ENCODE results near the gene IRS2.
"Not testable (repeated sequence)": the region's sequence is repeated elsewhere in the genome, so short reads cannot be mapped to it uniquely, and the experiment has no call there.

IRS2 gene, protein sequence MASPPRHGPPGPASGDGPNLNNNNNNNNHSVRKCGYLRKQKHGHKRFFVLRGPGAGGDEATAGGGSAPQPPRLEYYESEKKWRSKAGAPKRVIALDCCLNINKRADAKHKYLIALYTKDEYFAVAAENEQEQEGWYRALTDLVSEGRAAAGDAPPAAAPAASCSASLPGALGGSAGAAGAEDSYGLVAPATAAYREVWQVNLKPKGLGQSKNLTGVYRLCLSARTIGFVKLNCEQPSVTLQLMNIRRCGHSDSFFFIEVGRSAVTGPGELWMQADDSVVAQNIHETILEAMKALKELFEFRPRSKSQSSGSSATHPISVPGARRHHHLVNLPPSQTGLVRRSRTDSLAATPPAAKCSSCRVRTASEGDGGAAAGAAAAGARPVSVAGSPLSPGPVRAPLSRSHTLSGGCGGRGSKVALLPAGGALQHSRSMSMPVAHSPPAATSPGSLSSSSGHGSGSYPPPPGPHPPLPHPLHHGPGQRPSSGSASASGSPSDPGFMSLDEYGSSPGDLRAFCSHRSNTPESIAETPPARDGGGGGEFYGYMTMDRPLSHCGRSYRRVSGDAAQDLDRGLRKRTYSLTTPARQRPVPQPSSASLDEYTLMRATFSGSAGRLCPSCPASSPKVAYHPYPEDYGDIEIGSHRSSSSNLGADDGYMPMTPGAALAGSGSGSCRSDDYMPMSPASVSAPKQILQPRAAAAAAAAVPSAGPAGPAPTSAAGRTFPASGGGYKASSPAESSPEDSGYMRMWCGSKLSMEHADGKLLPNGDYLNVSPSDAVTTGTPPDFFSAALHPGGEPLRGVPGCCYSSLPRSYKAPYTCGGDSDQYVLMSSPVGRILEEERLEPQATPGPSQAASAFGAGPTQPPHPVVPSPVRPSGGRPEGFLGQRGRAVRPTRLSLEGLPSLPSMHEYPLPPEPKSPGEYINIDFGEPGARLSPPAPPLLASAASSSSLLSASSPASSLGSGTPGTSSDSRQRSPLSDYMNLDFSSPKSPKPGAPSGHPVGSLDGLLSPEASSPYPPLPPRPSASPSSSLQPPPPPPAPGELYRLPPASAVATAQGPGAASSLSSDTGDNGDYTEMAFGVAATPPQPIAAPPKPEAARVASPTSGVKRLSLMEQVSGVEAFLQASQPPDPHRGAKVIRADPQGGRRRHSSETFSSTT (N-terminal part only)

GRCh38 chr13:109786457-109787134 is at the start of gene IRS2:
Gene IRS2, minus strand, starts transcription at chr13:109786583. Its CDS starts 530 bp downstream, at chr13:109786053.
- Histone ChIP-seq H3K4me3 (ENCODE audit: low read depth in 1 of 2, low read length in 2 of 2) (peak within 1 kb of the TSS; percentile 63 to 67), H3K9me3 (ENCODE audit: low read length) (no peaks in the 10 kb centered on the region), H3K27me3 (ENCODE audit: control insufficient read depth in 1 of 2, insufficient read depth in 2 of 2, low read length in 2 of 2) (no peaks in the 10 kb centered on the region), H3K4me1 (ENCODE audit: insufficient read depth, low read length) (peaks cover 9% of the 10 kb centered on the region), H3K27ac (ENCODE audit: low read depth, low read length) (peak within 1 kb of the TSS; percentile 82), H3K36me3 (ENCODE audit: insufficient read depth, low read length) (peaks cover 4% of the 10 kb centered on the region), H3K9ac (ENCODE audit: low read length) (peak within 1 kb of the TSS; percentile 57)

GRCh38 chr13:109834973-109835720 is 48.8 kb upstream of the IRS2 start:
- Histone ChIP-seq H3K9me3 (ENCODE audit: low read length) (no peaks in the 10 kb centered on the region), H3K27ac (ENCODE audit: low read depth, low read length) (no peak overlapping the region), H3K4me3 (ENCODE audit: low read depth in 1 of 2, low read length in 2 of 2) (no peak overlapping the region), H3K36me3 (ENCODE audit: insufficient read depth, low read length) (no peaks in the 10 kb centered on the region), H3K9ac (ENCODE audit: low read length) (no peak overlapping the region), H3K27me3 (ENCODE audit: control insufficient read depth in 1 of 2, insufficient read depth in 2 of 2, low read length in 2 of 2) (no peaks in the 10 kb centered on the region), H3K4me1 (ENCODE audit: insufficient read depth, low read length) (no peaks in the 10 kb centered on the region)

DNA sequence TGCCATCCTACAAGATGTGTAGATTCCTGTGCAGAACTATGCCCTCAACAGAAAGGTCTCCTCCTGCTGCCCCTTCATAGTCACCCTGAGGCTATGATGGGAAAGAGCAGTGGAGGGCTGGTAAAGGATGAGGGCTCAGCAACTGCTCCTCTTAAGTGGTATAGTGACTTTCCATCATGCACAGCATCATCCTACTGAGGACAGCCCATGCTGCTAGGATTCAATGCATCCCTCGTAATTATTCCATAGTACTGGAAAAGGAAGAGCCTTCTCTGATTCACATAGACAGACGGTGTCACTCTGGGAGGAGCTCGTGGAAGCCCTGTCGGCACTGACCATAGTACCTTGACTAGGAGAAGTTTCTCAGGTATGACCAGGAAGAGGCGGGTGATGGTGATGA is 47.6 kb upstream of the IRS2 start:
- H3K27ac ChIP-seq (ENCODE audit: low read depth, low read length) = no peak overlapping the region
- H3K4me1 ChIP-seq (ENCODE audit: insufficient read depth, low read length) = no peaks in the 10 kb centered on the region
- H3K9ac ChIP-seq (ENCODE audit: low read length) = no peak overlapping the region
- H3K36me3 ChIP-seq (ENCODE audit: insufficient read depth, low read length) = no peaks in the 10 kb centered on the region
- no peak overlapping the region for H3K4me3 ChIP-seq (ENCODE audit: low read depth in 1 of 2, low read length in 2 of 2)
- no peaks in the 10 kb centered on the region for H3K27me3 ChIP-seq (ENCODE audit: control insufficient read depth in 1 of 2, insufficient read depth in 2 of 2, low read length in 2 of 2)
- H3K9me3 ChIP-seq (ENCODE audit: low read length) = no peaks in the 10 kb centered on the region

GRCh38 chr13:109833071-109833470 is 46.7 kb upstream of the IRS2 start:
- no peak overlapping the region for H3K9ac ChIP-seq (ENCODE audit: low read length)
- H3K27me3 ChIP-seq (ENCODE audit: control insufficient read depth in 1 of 2, insufficient read depth in 2 of 2, low read length in 2 of 2) = no peaks in the 10 kb centered on the region
- H3K9me3 ChIP-seq (ENCODE audit: low read length) = no peaks in the 10 kb centered on the region

GRCh38 chr13:109828591-109829316 is 42.4 kb upstream of the IRS2 start:
- H3K9ac ChIP-seq (ENCODE audit: low read length); H3K9me3 ChIP-seq (ENCODE audit: low read length); H3K4me1 ChIP-seq (ENCODE audit: insufficient read depth, low read length); H3K4me3 ChIP-seq (ENCODE audit: low read depth in 1 of 2, low read length in 2 of 2); H3K27me3 ChIP-seq (ENCODE audit: control insufficient read depth in 1 of 2, insufficient read depth in 2 of 2, low read length in 2 of 2); H3K36me3 ChIP-seq (ENCODE audit: insufficient read depth, low read length); H3K27ac ChIP-seq (ENCODE audit: low read depth, low read length): not testable (repeated sequence)

More at GRCh38 chr13:109833071-109833470, 46.7 kb upstream of the IRS2 start:
- no peak overlapping the region for H3K27ac ChIP-seq (ENCODE audit: low read depth, low read length)
- H3K4me3 ChIP-seq (ENCODE audit: low read depth in 1 of 2, low read length in 2 of 2) = no peak overlapping the region
- no peaks in the 10 kb centered on the region for H3K36me3 ChIP-seq (ENCODE audit: insufficient read depth, low read length)
- H3K4me1 ChIP-seq (ENCODE audit: insufficient read depth, low read length) = no peaks in the 10 kb centered on the region

- H3K4me3 ChIP-seq (ENCODE audit: low read depth in 1 of 2, low read length in 2 of 2); H3K27ac ChIP-seq (ENCODE audit: low read depth, low read length); H3K9me3 ChIP-seq (ENCODE audit: low read length); H3K36me3 ChIP-seq (ENCODE audit: insufficient read depth, low read length); H3K9ac ChIP-seq (ENCODE audit: low read length); H3K27me3 ChIP-seq (ENCODE audit: control insufficient read depth in 1 of 2, insufficient read depth in 2 of 2, low read length in 2 of 2); H3K4me1 ChIP-seq (ENCODE audit: insufficient read depth, low read length): not testable (repeated sequence)
Measured at GRCh38 chr13:109823201-109823600, 36.8 kb upstream of the IRS2 start.

- H3K27me3 ChIP-seq (ENCODE audit: control insufficient read depth in 1 of 2, insufficient read depth in 2 of 2, low read length in 2 of 2) = no peaks in the 10 kb centered on the region
- H3K9me3 ChIP-seq (ENCODE audit: low read length) = no peaks in the 10 kb centered on the region
- H3K4me3 ChIP-seq (ENCODE audit: low read depth in 1 of 2, low read length in 2 of 2) = no peak overlapping the region
- H3K36me3 ChIP-seq (ENCODE audit: insufficient read depth, low read length) = no peaks in the 10 kb centered on the region
- no peak overlapping the region for H3K27ac ChIP-seq (ENCODE audit: low read depth, low read length)
- H3K9ac ChIP-seq (ENCODE audit: low read length) = no peak overlapping the region
- H3K4me1 ChIP-seq (ENCODE audit: insufficient read depth, low read length) = no peaks in the 10 kb centered on the region
Measured at GRCh38 chr13:109821103-109821502, 34.7 kb upstream of the IRS2 start.

DNA sequence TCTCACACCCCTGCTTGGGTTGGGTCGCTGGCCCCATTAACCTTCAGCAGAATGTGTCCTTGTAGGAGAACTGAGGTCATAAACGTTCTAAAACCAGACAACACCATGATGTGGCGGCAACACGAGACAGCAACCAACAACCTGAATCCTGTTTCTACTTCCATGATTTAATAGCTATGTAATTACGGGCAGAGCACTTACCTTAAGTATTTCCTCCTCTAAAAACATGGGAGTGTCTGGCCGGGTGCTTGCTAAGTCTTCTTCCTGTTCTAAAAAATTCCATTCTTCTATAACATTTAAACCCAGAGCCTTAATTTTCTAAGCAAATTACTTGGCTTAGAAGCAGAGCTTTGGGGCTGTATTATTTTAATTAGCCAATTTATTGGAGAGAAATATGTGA is 33.5 kb upstream of the IRS2 start:
- H3K27ac ChIP-seq (ENCODE audit: low read depth, low read length) = no peak overlapping the region
- no peaks in the 10 kb centered on the region for H3K36me3 ChIP-seq (ENCODE audit: insufficient read depth, low read length)
- no peaks in the 10 kb centered on the region for H3K9me3 ChIP-seq (ENCODE audit: low read length)
- H3K27me3 ChIP-seq (ENCODE audit: control insufficient read depth in 1 of 2, insufficient read depth in 2 of 2, low read length in 2 of 2) = no peaks in the 10 kb centered on the region
- no peaks in the 10 kb centered on the region for H3K4me1 ChIP-seq (ENCODE audit: insufficient read depth, low read length)
- no peak overlapping the region for H3K4me3 ChIP-seq (ENCODE audit: low read depth in 1 of 2, low read length in 2 of 2)
- H3K9ac ChIP-seq (ENCODE audit: low read length) = no peak overlapping the region

- no peak overlapping the region for H3K4me3 ChIP-seq (ENCODE audit: low read depth in 1 of 2, low read length in 2 of 2)
- H3K27me3 ChIP-seq (ENCODE audit: control insufficient read depth in 1 of 2, insufficient read depth in 2 of 2, low read length in 2 of 2) = no peaks in the 10 kb centered on the region
- H3K36me3 ChIP-seq (ENCODE audit: insufficient read depth, low read length) = no peaks in the 10 kb centered on the region
- H3K9me3 ChIP-seq (ENCODE audit: low read length) = no peaks in the 10 kb centered on the region
- H3K4me1 ChIP-seq (ENCODE audit: insufficient read depth, low read length) = no peaks in the 10 kb centered on the region
- H3K9ac ChIP-seq (ENCODE audit: low read length) = no peak overlapping the region
- no peak overlapping the region for H3K27ac ChIP-seq (ENCODE audit: low read depth, low read length)
Measured at GRCh38 chr13:109818886-109819285, 32.5 kb upstream of the IRS2 start.
